Measurements from ENCODE around the gene KLHL11. TPM values are rescaled to one million over a fixed set of nuclear protein-coding genes. Genes with fewer than 3 reads are reported as not detected.

Gene KLHL11, protein sequence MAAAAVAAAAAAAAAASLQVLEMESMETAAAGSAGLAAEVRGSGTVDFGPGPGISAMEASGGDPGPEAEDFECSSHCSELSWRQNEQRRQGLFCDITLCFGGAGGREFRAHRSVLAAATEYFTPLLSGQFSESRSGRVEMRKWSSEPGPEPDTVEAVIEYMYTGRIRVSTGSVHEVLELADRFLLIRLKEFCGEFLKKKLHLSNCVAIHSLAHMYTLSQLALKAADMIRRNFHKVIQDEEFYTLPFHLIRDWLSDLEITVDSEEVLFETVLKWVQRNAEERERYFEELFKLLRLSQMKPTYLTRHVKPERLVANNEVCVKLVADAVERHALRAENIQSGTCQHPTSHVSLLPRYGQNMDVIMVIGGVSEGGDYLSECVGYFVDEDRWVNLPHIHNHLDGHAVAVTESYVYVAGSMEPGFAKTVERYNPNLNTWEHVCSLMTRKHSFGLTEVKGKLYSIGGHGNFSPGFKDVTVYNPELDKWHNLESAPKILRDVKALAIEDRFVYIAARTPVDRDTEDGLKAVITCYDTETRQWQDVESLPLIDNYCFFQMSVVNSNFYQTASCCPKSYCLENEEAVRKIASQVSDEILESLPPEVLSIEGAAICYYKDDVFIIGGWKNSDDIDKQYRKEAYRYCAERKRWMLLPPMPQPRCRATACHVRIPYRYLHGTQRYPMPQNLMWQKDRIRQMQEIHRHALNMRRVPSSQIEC
- total RNA-seq (2014; rRNA removed; shearing (Covaris generic)): 21.1 and 29.2 TPM in 2 replicates
- 10.9 and 12.5 TPM in 2 replicates for polyA plus RNA-seq (2014; cell fraction: nucleus; rRNA removed)

GRCh38 chr17:41864836-41865595, at the start of gene KLHL11:
TSS of gene KLHL11 (minus strand) at chr17:41865423. CDS start at chr17:41865370, 53 bp downstream.
- peak; percentile 86 for DNase-seq (ENCODE audit: extremely low read depth, low read depth)

- no peak for DNase-seq (ENCODE audit: extremely low read depth, low read depth)
These were observed 49.8 kb upstream of the KLHL11 start for GRCh38 chr17:41915020-41915419.

DNA sequence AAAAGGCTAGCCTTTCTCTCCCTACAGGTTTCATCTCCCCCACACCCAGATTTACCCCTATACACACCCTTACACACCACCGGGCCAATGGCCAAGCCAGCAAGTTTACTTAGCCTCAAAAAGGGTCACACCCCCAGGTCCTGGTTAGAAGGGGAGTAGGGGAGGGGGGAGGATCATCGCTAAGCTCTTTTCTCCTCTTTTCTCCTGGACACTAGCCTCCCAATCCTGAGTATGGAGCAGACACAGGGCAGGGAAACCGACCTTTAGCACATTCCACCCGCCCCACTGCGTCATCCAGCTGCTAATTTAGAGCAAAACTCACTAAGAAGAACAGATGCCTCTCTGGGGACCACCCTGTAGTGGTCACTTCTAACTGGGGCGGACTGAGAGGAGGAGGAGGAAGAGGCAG, 49.1 kb upstream of the KLHL11 start:
- no peak for DNase-seq (ENCODE audit: extremely low read depth, low read depth)

DNA sequence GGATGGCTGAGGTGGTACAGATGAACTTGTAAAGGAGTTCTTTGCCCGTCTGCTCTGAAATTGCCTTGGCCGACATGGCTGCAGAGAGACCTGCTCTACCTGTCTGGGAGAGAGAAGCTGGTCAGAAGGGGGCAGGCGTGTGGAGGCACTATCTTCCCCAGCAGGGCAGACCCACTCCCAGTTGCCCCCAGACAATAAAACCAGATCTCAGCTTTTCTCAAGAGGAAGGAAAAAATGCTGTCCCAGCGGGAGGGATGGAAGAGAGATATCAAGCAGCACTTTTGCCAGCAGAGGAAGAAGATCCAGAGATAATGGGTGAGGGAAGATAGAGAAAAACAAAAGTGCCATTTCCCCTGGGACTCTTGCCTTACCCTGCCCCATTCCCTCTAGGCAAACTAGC, 48.6 kb upstream of the KLHL11 start:
- no peak for DNase-seq (ENCODE audit: extremely low read depth, low read depth)

DNA sequence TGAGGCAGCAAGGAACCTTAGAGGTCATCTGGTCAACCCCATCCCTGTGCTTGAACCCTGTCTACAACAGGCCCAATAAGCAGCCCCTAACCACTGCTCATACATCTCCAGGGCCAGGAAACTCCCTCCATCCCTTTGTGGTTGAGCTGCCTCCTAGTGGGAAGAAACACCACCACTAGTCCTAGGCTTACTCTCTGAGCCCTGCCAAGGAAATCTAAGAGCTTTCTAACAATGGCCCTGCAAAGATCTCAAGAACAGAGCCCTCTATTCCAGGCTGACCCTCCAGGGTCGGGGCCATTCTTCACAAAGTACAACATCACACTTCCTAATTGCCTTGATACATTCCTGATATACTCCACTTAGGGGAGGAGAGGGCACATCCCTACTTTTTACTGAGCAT, 47.7 kb upstream of the KLHL11 start:
- DNase-seq (ENCODE audit: extremely low read depth, low read depth): no peak

DNA sequence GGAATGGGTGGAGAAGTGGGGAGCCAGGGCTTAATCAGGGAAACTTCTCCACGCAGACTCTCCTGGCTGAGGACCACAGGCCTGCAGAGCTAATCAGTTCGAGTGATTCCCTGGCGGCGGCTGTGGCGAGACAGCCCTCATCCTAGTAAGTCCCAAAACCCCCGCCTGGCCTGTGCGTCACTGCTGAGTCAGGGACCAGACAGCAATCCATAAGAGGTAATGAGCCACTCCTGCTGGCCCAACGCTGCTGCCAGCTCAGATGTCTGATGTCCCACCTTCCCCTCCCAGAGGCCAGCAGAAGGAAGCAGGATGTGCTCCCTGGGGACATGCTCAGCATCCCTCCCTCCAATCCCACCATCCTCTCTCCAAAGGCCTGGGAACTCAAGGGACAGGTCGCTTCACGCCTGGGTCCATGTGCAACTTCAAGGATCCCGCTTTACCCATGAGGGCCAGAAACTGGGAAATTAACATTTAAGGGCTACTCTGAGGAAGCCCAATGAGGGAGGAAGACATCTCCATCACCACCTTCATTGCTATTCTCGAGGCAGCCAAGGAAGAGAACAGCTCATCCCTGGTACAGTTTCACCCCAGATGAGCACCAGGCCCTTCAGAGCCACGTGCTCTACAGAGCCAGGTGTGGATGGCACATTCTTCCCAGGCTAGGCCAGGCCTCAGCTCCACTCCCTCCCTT, 45.6 kb upstream of the KLHL11 start:
- DNase-seq (ENCODE audit: extremely low read depth, low read depth): no peak

DNA sequence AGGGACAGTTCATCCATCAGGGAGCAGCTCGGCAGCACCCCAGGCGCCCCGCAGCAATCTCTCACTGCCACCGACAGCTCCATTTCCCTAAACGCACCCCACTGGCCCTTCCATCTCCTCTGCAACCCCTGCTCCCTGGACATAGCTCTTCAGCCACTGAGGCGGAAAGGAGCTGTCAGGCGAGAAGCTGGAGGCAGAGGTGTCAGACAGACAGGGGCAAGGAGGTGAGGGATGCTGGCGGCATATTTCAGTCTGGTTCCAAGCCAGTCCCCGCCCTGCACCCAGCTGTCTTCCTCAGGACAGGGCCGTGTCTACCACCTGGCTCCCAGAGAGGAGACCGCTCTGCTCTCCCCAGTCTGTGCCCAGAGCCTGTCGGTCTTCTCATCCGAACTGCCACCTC, 43.9 kb upstream of the KLHL11 start:
- DNase-seq (ENCODE audit: extremely low read depth, low read depth): no peak

DNA sequence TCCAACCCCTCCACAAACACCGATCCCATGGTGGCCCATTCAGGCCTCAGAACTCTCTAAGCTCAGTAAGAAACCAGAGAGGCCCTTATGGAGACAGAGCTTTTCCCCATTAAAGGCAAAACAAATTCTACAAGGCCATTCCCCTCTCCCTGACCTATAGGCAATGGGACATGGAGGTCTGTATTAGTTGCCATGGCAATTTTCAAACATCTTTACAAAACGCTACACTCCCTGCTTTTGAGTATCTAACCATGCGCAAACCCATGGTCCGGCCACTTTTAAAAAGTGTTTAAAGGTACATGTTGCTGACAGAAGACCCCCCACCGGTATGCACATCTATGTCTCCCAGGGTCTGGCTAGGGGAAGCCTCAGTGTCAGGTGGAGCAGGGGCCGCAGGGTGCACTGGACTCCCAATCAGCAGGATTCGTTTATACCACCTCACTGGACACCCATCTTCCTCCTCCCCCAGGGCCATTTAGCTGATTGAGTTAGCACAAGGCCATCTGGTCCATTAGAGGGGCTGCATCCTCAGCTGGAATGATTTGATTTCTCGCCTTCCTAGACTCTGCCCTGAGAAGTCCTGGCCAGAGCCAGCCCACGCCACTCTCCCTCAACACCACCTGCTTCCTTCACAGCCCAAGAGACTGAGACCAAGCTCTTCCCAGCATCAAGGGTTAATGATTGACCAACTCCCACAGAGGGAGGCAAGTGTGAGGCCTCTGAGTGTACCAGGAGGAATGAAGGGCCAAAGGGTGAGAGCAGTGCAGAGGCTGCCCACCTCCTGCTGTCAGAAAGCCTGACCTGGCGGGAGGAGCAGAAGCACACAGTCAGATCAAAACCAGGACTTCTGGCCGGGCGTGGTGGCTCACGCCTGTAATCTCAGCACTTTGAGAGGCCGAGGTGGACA, 42.7 kb upstream of the KLHL11 start:
- DNase-seq (ENCODE audit: extremely low read depth, low read depth): no peak

DNA sequence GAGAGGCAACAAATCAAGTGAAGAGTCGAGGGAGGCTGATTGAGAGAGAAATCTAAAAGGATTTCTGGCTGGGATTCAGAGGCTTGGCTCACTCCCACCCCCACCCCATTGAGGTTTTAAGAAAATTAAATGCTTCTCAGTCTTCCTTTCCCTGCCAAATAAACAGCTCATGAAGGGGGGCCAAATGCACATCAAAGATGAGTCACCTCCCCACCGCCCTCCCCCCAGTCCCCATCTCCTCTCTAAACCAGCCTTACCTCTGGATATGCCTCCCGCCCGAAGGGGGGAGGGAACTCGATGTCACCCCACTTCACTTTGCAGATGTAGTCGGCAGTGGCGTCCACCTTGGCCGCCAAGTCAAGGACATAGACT, 41.9 kb upstream of the KLHL11 start:
- DNase-seq (ENCODE audit: extremely low read depth, low read depth): no peak

DNA sequence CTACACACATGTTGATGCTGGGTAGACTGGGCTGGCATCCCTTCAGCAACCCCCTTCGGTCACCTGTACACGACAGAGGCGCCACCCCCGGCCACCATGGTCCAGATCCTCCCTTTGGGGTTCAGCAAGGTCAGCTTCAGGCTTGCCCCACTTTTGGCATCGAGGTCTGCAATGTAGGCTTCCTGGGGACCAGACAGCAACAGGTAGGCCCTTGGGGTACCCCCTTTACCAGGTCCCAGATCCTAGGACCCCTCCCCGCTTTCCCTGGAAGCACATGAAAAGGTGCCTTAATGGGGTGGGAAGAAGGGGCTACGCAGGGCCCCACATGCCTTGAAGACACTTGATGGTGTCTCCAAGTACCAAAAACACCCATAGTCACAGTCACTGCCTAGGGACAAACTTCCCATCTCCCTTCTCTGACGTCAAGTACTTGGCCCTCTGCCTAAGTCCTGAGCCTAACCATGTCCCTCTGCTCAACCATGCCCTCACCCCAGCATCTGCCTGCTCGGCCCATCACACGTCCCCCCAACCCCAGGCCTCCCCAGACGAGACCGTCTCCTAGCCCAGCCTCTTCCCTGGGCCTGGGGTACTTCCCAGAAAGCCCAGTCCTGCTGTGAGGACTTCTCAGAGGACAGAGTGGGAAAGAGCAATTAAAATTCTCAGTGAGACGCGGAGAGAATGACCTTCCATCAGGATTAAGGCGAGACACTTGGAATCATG, 41.4 kb upstream of the KLHL11 start:
- DNase-seq (ENCODE audit: extremely low read depth, low read depth): no peak

GRCh38 chr17:41905172-41905571, 39.9 kb upstream of the KLHL11 start:
- no peak for DNase-seq (ENCODE audit: extremely low read depth, low read depth)

DNA sequence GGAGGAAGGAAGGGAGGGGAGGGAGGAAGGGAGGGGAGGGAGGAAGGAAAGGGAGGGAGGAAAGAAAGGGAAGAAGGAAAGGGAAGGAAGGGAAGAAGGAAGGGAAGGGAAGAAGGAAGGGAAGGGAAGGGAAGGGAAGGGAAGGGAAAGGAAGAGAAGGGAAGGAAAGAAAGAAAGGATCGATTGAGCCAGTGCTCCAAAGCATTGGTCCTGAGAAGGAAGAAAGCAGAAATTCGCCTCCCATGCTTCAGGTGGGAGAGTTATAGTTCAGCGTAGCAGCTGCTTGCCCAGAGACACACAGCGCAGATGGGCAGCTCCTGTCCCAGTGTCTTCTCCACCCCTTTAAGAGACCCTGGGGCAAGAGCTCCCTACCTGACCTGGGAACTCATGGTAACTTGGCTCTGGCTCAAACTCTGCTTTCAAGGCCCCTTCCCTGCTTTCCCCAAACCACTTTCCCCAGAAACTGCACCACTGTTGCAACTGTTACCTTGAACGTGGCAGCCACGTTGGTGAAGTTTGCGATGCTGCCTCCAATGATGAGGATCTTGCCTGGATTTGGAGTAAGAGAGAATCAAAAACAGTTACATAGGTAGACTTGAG, 39.1 kb upstream of the KLHL11 start:
- no peak for DNase-seq (ENCODE audit: extremely low read depth, low read depth)

DNA sequence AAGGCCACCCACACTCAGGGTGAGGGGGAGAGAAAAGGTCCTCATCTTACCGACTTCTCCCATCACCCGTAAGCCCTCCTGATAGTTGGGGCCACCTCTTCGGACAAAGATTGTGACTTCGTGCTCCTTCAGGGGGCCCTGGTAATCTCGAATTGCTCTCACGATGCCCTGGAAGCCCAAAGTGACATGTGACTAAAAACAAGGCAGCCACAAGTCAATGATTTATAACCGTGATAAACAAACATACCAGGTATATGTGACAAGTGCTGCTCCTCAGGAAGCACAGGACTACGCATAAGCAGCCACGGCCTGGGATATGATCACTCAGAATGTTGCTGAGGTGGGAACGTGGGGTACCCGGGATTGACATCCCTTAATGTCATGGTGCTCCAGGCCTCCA, 36.4 kb upstream of the KLHL11 start:
- DNase-seq (ENCODE audit: extremely low read depth, low read depth): no peak

DNA sequence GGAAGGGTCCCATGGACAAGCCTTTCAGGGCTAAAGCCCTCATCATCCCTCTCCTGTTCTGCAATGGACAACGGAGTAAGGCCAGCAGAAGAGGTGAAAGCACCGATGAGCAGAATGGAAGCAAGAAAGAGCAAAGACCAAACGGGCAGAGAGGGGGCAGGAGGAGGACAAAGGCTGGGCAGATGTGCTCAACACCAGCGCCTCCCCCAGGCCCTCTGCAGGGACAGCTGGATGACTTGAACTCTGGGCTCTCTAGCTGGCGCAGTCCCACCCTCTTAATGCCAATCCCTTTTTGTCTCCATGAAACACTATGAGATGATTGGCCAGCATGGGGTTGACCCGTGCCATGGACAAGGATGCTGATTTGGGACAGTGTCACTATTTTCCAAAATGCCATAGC, 31.5 kb upstream of the KLHL11 start:
- DNase-seq (ENCODE audit: extremely low read depth, low read depth): no peak

GRCh38 chr17:41895617-41896016, 30.4 kb upstream of the KLHL11 start:
- DNase-seq (ENCODE audit: extremely low read depth, low read depth): no peak

GRCh38 chr17:41894791-41895331, 29.6 kb upstream of the KLHL11 start:
- DNase-seq (ENCODE audit: extremely low read depth, low read depth): no peak

DNA sequence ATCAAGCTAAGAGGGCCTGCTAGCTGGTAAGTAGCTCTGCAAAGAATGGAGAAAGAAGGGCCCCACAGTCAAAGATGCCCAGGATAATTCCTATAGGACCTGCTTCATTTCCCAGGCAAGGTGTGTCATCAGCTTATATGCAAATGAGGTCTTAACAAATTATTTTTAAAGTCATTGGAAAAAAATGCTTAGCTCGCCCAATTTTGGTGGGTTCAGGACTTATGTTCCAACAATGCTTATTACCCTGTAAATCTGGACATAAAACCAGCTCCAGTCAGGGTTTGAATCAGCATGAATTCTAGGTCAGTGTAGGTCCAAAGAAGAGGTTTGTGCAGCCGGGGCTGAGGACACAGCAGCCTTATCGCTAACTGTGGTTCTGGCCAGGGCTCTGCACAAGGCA, 28.2 kb upstream of the KLHL11 start:
- no peak for DNase-seq (ENCODE audit: extremely low read depth, low read depth)

DNA sequence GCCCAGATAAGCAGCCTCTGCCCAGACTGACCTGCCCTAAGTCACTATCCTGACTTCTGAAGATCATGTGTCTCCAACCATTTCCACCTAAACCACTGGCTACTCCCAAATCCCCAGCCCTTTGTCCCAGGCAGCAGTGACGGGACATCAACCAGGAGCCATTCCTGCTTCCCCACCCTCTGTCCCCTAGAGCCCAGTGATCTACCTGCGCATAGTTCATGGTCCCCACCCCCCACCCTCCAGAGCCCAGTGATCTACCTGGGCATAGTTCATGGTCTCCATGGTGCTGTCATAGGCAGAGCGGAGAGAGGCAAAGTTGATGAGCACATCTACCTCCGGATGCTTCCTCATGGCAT, 26.8 kb upstream of the KLHL11 start:
- no peak for DNase-seq (ENCODE audit: extremely low read depth, low read depth)
